Duodenal mucosa (tissue), 2 donors: ENCODE data around the gene IFT122.
"Not testable (repeated sequence)": the region's sequence is repeated elsewhere in the genome, so short reads cannot be mapped to it uniquely, and the experiment has no call there.

Experiments
- H3K27ac ChIP-seq: one replicate; pipeline ENCODE4 v1.7.0; 2013; ENCODE audit warnings: low read depth, low read length
- H3K27me3 ChIP-seq, 2 donors: one replicate each; pipeline ENCODE4 v1.7.0; 2013; ENCODE audit warnings: low read length in 2 of 2, control low read depth in 1 of 2; ENCODE audit not compliant: insufficient read depth in 2 of 2, control insufficient read depth in 1 of 2
- H3K36me3 ChIP-seq, 2 donors: one replicate each; pipeline ENCODE4 v1.7.0; 2013; ENCODE audit warnings: low read length in 2 of 2, control low read depth in 1 of 2; ENCODE audit not compliant: insufficient read depth in 2 of 2, control insufficient read depth in 1 of 2
- H3K4me1 ChIP-seq, 2 donors: one replicate each; pipeline ENCODE4 v1.7.0; 2013; ENCODE audit warnings: low read length in 2 of 2, control low read depth in 1 of 2; ENCODE audit not compliant: insufficient read depth in 2 of 2, control insufficient read depth in 1 of 2
- H3K4me3 ChIP-seq, 2 donors: one replicate each; pipeline ENCODE4 v1.7.0; 2013; ENCODE audit warnings: low read length in 2 of 2, low read depth in 1 of 2
- H3K9ac ChIP-seq, 2 donors: one replicate each; pipeline ENCODE4 v1.7.0; 2013; ENCODE audit warnings: low read length in 2 of 2, low read depth in 1 of 2
- H3K9me3 ChIP-seq, 2 donors: one replicate each; pipeline ENCODE4 v1.7.0; 2013; ENCODE audit warnings: low read length in 2 of 2, control low read depth in 1 of 2; ENCODE audit not compliant: control insufficient read depth in 1 of 2

Gene IFT122

GRCh38 chr3:129514563-129514962 is 74.5 kb downstream of the IFT122 start:
- Histone ChIP-seq H3K4me3 (no peak overlapping the region), H3K9ac (no peak overlapping the region), H3K4me1 (no peaks in the 10 kb centered on the region), H3K36me3 (peaks cover 0 to 26% of the 10 kb centered on the region in 2 donors), H3K27me3 (no peaks in the 10 kb centered on the region), H3K9me3 (no peaks in the 10 kb centered on the region), H3K27ac (no peak overlapping the region)

DNA sequence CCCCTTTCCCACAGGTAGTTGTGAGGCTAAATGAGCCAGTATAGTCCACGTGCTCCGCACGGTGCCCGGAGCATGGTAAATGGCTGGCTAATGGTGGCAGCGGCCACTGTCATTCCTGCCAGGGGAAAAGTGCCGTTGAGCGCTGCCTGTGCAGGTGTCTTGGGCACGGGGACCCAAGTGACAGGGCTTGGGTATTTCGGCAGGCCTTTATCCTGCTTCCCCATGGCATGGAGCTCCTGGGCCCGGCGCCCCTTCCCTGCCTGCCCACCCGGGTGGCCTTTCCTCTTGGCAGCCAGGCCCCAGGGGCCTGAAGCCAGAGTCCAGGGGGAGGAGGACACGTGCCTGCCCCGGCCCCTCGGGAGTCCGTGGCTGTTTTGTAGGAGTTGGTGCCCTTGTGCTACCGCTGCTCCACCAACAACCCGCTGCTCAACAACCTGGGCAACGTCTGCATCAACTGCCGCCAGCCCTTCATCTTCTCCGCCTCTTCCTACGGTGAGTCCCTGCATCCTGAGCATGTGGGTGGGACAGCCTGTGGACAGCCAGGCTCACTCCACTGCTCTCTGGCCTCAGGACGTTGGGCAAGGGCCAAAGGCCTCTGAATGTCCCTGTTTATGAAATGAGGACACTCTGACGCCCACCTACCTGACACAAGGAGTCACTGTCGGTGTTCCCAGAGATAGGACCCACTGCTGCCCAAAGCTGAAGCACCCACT is 75.2 kb downstream of the IFT122 start:
- not testable (repeated sequence) for H3K27me3 ChIP-seq, H3K9ac ChIP-seq, H3K27ac ChIP-seq, H3K9me3 ChIP-seq, H3K4me1 ChIP-seq, H3K4me3 ChIP-seq
- H3K36me3 ChIP-seq, result peaks cover 0 to 23% of the 10 kb centered on the region in 2 donors

DNA sequence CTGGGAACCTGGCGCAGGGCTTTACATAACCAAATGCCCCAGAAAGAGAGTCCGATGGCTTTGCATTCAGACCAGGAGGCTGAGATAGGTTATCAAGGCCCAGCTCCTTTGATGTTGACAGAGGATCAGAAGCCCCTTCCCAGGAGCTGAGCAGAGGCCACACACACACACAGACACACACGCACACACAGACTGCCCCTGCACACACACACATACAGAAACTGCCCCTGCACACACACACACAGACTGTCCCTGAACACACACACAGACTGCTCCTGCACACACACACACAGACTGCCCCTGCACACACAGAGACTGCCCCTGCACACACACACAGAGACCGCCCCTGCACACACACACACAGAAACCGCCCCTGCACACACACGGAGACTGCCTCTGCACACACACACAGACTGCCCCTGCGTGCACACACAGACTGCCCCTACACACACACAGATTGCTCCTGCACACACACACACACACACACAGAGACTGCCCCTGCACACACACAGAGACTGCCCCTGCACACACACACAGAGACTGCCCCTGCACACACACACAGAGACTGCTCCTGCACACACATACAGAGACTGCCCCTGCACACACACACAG is 75.9 kb downstream of the IFT122 start:
- not testable (repeated sequence) for H3K4me3 ChIP-seq, H3K27me3 ChIP-seq, H3K9ac ChIP-seq, H3K27ac ChIP-seq, H3K4me1 ChIP-seq, H3K9me3 ChIP-seq
- peaks cover 0 to 23% of the 10 kb centered on the region in 2 donors for H3K36me3 ChIP-seq

DNA sequence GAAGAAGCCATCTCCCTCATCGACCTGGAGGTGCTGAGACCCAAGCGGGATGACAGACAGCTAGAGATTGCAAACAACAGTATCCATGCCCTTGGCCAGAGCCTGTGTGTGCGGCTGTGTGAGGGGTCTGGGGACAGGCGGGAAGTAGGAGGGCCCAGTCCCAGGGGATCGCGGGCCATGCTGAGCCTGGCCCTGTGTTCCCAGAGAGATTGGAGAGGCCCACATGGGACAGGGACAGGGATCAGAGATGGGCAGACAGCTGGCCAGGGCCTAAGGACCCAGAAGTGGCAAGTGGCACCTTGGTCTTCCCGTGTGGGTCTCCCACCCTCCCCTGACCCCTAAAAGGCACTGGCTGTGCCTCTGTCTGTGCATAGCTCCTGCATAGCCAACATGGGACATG is 77.5 kb downstream of the IFT122 start:
- peaks cover 0 to 20% of the 10 kb centered on the region in 2 donors for H3K36me3 ChIP-seq

GRCh38 chr3:129518038-129518561 is 78.1 kb downstream of the IFT122 start:
- Histone ChIP-seq H3K27me3 (no peaks in the 10 kb centered on the region), H3K9ac (no peak overlapping the region), H3K4me1 (no peaks in the 10 kb centered on the region), H3K4me3 (no peak overlapping the region), H3K9me3 (no peaks in the 10 kb centered on the region), H3K36me3 (peaks cover 0 to 16% of the 10 kb centered on the region in 2 donors), H3K27ac (no peak overlapping the region)

More for the DNA sequence above, 77.5 kb downstream of the IFT122 start:
- Histone ChIP-seq H3K4me1 (no peaks in the 10 kb centered on the region), H3K9me3 (no peaks in the 10 kb centered on the region), H3K27ac (no peak overlapping the region), H3K4me3 (no peak overlapping the region), H3K27me3 (no peaks in the 10 kb centered on the region), H3K9ac (no peak overlapping the region)

DNA sequence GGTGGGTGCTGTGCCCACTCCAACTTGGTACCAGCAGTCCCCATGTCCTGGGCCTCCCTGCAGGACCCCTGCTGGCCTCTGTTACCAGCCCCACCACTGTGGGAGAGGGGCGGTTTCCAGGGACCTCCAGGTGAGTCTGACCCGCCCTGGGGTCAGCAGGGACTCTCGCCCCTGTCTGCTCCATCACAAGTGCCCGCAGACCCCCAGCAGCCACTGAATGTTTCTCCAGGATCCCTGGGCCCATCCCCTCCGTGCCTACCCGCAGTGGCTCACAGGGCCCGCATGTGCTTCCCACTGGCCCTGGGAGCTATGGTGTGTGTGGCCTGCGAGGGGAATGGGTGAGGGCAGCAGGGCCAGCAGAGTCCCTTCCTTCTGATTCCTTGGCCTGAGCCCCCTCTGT is 78.6 kb downstream of the IFT122 start:
- H3K27ac ChIP-seq, result no peak overlapping the region
- no peaks in the 10 kb centered on the region for H3K9me3 ChIP-seq
- H3K4me1 ChIP-seq, result no peaks in the 10 kb centered on the region
- H3K36me3 ChIP-seq, result peaks cover 0 to 16% of the 10 kb centered on the region in 2 donors
- H3K9ac ChIP-seq, result no peak overlapping the region
- no peak overlapping the region for H3K4me3 ChIP-seq
- no peaks in the 10 kb centered on the region for H3K27me3 ChIP-seq

DNA sequence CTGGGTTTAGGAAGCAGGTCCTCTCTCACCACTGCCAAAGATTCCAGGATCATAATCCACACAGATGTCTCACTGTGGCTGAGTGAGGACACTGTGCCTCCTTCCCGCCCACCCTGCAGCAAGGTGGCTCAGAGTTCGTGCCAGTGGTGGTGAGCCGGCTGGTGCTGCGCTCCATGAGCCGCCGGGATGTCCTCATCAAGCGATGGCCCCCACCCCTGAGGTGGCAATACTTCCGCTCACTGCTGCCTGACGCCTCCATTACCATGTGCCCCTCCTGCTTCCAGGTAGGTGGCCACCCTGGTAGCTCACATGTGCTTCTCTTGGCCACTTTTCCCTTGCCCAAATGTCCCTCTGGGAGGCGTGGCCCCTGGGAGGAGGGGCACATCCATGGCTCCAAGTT is 79.4 kb downstream of the IFT122 start:
- no peak overlapping the region for H3K4me3 ChIP-seq
- H3K9me3 ChIP-seq, result no peaks in the 10 kb centered on the region
- H3K4me1 ChIP-seq, result no peaks in the 10 kb centered on the region
- H3K27me3 ChIP-seq, result no peaks in the 10 kb centered on the region
- no peak overlapping the region for H3K27ac ChIP-seq
- peaks cover 0 to 16% of the 10 kb centered on the region in 2 donors for H3K36me3 ChIP-seq
- no peak overlapping the region for H3K9ac ChIP-seq

DNA sequence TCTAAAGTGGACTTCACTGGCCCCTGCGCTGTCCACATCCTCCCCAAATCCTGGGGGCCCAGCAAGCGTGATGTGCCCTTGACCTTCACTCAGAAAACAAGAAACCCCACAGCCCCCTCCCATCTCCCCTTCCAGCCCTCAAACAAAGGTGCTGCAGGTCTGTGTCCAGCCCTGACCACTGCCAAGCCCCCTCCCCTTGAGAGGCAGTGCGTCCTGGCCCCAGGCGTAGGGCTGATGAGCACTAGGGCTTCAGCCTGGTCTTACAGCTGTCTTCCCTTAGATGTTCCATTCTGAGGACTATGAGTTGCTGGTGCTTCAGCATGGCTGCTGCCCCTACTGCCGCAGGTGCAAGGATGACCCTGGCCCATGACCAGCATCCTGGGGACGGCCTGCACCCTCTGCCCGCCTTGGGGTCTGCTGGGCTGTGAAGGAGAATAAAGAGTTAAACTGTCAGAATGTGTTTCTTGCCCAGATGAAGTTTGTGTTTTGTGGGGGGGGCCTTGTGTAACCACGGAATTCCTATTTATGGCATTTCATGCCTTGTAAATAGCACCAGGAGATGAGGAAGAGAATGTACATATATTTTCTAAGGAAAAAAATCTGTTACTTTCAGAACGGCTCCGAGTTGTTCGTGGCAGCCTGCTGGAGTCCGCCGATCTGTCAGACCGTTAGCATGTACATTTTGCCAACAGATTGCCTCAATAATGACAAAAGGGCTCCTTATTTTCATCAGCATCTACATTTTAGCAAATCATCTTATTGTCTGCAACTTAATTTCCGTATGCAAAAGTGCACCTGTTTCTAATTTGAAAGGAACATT is 80.1 kb downstream of the IFT122 start:
- no peak overlapping the region for H3K9ac ChIP-seq
- H3K27me3 ChIP-seq, result no peaks in the 10 kb centered on the region
- peaks cover 0 to 16% of the 10 kb centered on the region in 2 donors for H3K36me3 ChIP-seq
- H3K4me1 ChIP-seq, result no peaks in the 10 kb centered on the region
- H3K9me3 ChIP-seq, result no peaks in the 10 kb centered on the region
- H3K4me3 ChIP-seq, result no peak overlapping the region
- no peak overlapping the region for H3K27ac ChIP-seq

- no peak overlapping the region for H3K4me3 ChIP-seq
- no peaks in the 10 kb centered on the region for H3K27me3 ChIP-seq
- no peak overlapping the region for H3K27ac ChIP-seq
- H3K9me3 ChIP-seq, result no peaks in the 10 kb centered on the region
- H3K36me3 ChIP-seq, result peaks cover 0 to 14% of the 10 kb centered on the region in 2 donors
- H3K9ac ChIP-seq, result no peak overlapping the region
- no peaks in the 10 kb centered on the region for H3K4me1 ChIP-seq
Observed at GRCh38 chr3:129520960-129521359, 80.9 kb downstream of the IFT122 start.

GRCh38 chr3:129521611-129522010 is 81.6 kb downstream of the IFT122 start:
- H3K4me3 ChIP-seq, result no peak overlapping the region

More at GRCh38 chr3:129521611-129522010, 81.6 kb downstream of the IFT122 start:
- Histone ChIP-seq H3K4me1 (no peaks in the 10 kb centered on the region), H3K36me3 (peaks cover 0 to 7% of the 10 kb centered on the region in 2 donors), H3K27me3 (no peaks in the 10 kb centered on the region), H3K27ac (no peak overlapping the region), H3K9me3 (no peaks in the 10 kb centered on the region), H3K9ac (no peak overlapping the region)
